H9 (cell line): Measurements from ENCODE around the gene FOXN4. TPM values are rescaled to one million over a fixed set of nuclear protein-coding genes. Genes with fewer than 3 reads are reported as not detected.

Source experiments
- DNase-seq: peaks from one replicate; pipeline ENCODE4 v3.0.0-alpha.2; 2017
- H2AFZ ChIP-seq: one replicate; pipeline ENCODE4 v1.6.1; 2013; ENCODE audit warnings: mild to moderate bottlenecking, low read length, control low read depth, moderate library complexity
- H2AK5ac ChIP-seq: 2 replicates; pipeline ENCODE4 v1.6.1; 2013; ENCODE audit warnings: low read length, control low read depth, mixed read lengths; ENCODE audit not compliant: insufficient read length
- H2BK120ac ChIP-seq: one replicate; pipeline ENCODE4 v1.6.1; 2013; ENCODE audit warnings: low read depth, mild to moderate bottlenecking, low read length, control low read depth, inconsistent platforms; ENCODE audit not compliant: poor library complexity, severe bottlenecking
- H2BK12ac ChIP-seq: 2 replicates; pipeline ENCODE4 v1.6.1; 2013; ENCODE audit warnings: low read length, control low read depth, mixed read lengths, low read depth; ENCODE audit not compliant: insufficient read length
- H2BK15ac ChIP-seq: 2 replicates; pipeline ENCODE4 v1.6.1; 2013; ENCODE audit warnings: low read depth, low read length, control low read depth
- H2BK20ac ChIP-seq: one replicate; pipeline ENCODE4 v1.6.1; 2013; ENCODE audit warnings: low read depth, mild to moderate bottlenecking, low read length, control low read depth, inconsistent platforms; ENCODE audit not compliant: poor library complexity, severe bottlenecking
- H2BK5ac ChIP-seq: 2 replicates; pipeline ENCODE4 v1.6.1; 2013; ENCODE audit warnings: low read length, control low read depth, mixed read lengths; ENCODE audit not compliant: insufficient read length
- H3K14ac ChIP-seq: 2 replicates; pipeline ENCODE4 v1.6.1; 2013; ENCODE audit warnings: low read length, control low read depth; ENCODE audit not compliant: insufficient read depth
- H3K18ac ChIP-seq: 2 replicates; pipeline ENCODE4 v1.6.1; 2013; ENCODE audit warnings: low read depth, mild to moderate bottlenecking, mixed read lengths, low read length, control low read depth; ENCODE audit not compliant: insufficient read length
- H3K23ac ChIP-seq: 2 replicates; pipeline ENCODE4 v1.6.1; 2013; ENCODE audit warnings: low read length, control low read depth, mixed read lengths, low read depth; ENCODE audit not compliant: insufficient read length
- H3K23me2 ChIP-seq: 2 replicates; pipeline ENCODE4 v1.6.1; 2013; ENCODE audit warnings: low read depth, mild to moderate bottlenecking, mixed read lengths, low read length, control low read depth; ENCODE audit not compliant: insufficient read length, poor library complexity, severe bottlenecking
- H3K27ac ChIP-seq: 2 replicates; pipeline ENCODE4 v1.5.1; 2013; ENCODE audit warnings: low read length, control low read depth, mixed read lengths, low read depth; ENCODE audit not compliant: insufficient read length
- H3K27me3 ChIP-seq: 2 replicates; pipeline ENCODE4 v1.6.1; 2013; ENCODE audit warnings: low read length, control low read depth, inconsistent platforms; ENCODE audit not compliant: insufficient read depth
- H3K4ac ChIP-seq: 2 replicates; pipeline ENCODE4 v1.6.1; 2013; ENCODE audit warnings: low read depth, mild to moderate bottlenecking, control low read depth, inconsistent platforms, low read length, moderate library complexity
- H3K4me1 ChIP-seq: 2 replicates; pipeline ENCODE4 v1.6.1; 2013; ENCODE audit warnings: low read length, control low read depth, inconsistent platforms; ENCODE audit not compliant: insufficient read depth
- H3K4me2 ChIP-seq: 2 replicates; pipeline ENCODE4 v1.6.1; 2013; ENCODE audit warnings: low read length, control low read depth, mixed read lengths; ENCODE audit not compliant: insufficient read length, insufficient read depth
- H3K56ac ChIP-seq: 2 replicates; pipeline ENCODE4 v1.6.1; 2013; ENCODE audit warnings: low read depth, mild to moderate bottlenecking, mixed read lengths, low read length, control low read depth; ENCODE audit not compliant: insufficient read length
- H3K79me1 ChIP-seq: 2 replicates; pipeline ENCODE4 v1.6.1; 2013; ENCODE audit warnings: low read depth, mild to moderate bottlenecking, moderate library complexity, low read length, control low read depth, inconsistent platforms; ENCODE audit not compliant: insufficient read depth, poor library complexity, severe bottlenecking
- H3K79me2 ChIP-seq: 2 replicates; pipeline ENCODE4 v1.6.1; 2013; ENCODE audit warnings: low read length, control low read depth, inconsistent platforms; ENCODE audit not compliant: insufficient read depth
- H3K9ac ChIP-seq: 2 replicates; pipeline ENCODE4 v1.6.1; 2013; ENCODE audit warnings: low read length, control low read depth, mixed read lengths; ENCODE audit not compliant: insufficient read length; ENCODE audit errors: extremely low read depth
- H3K9me3 ChIP-seq: one replicate; pipeline ENCODE4 v1.6.1; 2013; ENCODE audit warnings: low read depth, low read length, inconsistent platforms; ENCODE audit not compliant: control insufficient read depth
- H3T11ph ChIP-seq: one replicate; pipeline ENCODE4 v1.6.1; 2013; ENCODE audit warnings: mild to moderate bottlenecking, low read length, control low read depth, inconsistent platforms
- H4K20me1 ChIP-seq: one replicate; pipeline ENCODE4 v1.6.1; 2013; ENCODE audit not compliant: control insufficient read depth, insufficient read length, insufficient read depth
- H4K5ac ChIP-seq: 2 replicates; pipeline ENCODE4 v1.6.1; 2013; ENCODE audit warnings: low read depth, mild to moderate bottlenecking, mixed read lengths, low read length, control low read depth; ENCODE audit not compliant: insufficient read length
- H4K8ac ChIP-seq: replicated peaks from 2 replicates; pipeline ENCODE4 v1.6.1; 2013; ENCODE audit warnings: low read length, control low read depth, mixed read lengths, low read depth; ENCODE audit not compliant: insufficient read length
- H4K91ac ChIP-seq: 2 replicates; pipeline ENCODE4 v1.6.1; 2013; ENCODE audit warnings: low read depth, mild to moderate bottlenecking, moderate library complexity, mixed read lengths, low read length, control low read depth; ENCODE audit not compliant: insufficient read length
- H3K27ac Mint-ChIP-seq, 3 experiments: 2 replicates in 2 of 3; 3 replicates in 1 of 3; pipeline ENCODE4 v1.8.0; 2020 to 2021; ENCODE audit warnings: mixed read lengths in 3 of 3, mild to moderate bottlenecking in 1 of 3, moderate library complexity in 1 of 3
- H3K27me3 Mint-ChIP-seq: 2 replicates; pipeline ENCODE4 v1.8.0; 2021; ENCODE audit warnings: low read depth, mild to moderate bottlenecking, moderate library complexity, mixed read lengths
- H3K36me3 Mint-ChIP-seq, 3 experiments: 2 replicates in 2 of 3; 3 replicates in 1 of 3; pipeline ENCODE4 v1.8.0; 2020 to 2021; ENCODE audit warnings: low read depth in 3 of 3, mixed read lengths in 3 of 3; ENCODE audit not compliant: insufficient read depth in 1 of 3
- H3K4me1 Mint-ChIP-seq, 2 experiments: 2 replicates each; pipeline ENCODE4 v1.8.0; 2020; ENCODE audit warnings: mixed read lengths in 2 of 2
- H3K4me3 Mint-ChIP-seq, 2 experiments: 2 replicates in 1 of 2; 3 replicates in 1 of 2; pipeline ENCODE4 v1.8.0; 2020 to 2021; ENCODE audit warnings: mild to moderate bottlenecking in 2 of 2, mixed read lengths in 2 of 2, moderate library complexity in 1 of 2
- H3K9me3 Mint-ChIP-seq, 2 experiments: 2 replicates in 1 of 2; 3 replicates in 1 of 2; pipeline ENCODE4 v1.8.0; 2020; ENCODE audit warnings: mild to moderate bottlenecking in 2 of 2, mixed read lengths in 2 of 2, moderate library complexity in 1 of 2
- WGBS: extraction: QIAGEN DNeasy Blood & Tissue Kit; methylation state at CpG from one replicate; pipeline ENCODE4 v1.1.7; 2013; ENCODE audit warnings: missing lambda C conversion rate, low lambda C conversion rate, mixed read lengths; ENCODE audit not compliant: insufficient read length; ENCODE audit errors: extremely low coverage; 5-methylcytosine and 5-hydroxymethylcytosine counted together
- total RNA-seq: library from RNA; stranded (reverse); gene quantifications from 2 replicates; pipeline ENCODE4 v1.2.1, GENCODE V29; 2021
- TF ChIP-seq, protein P1 (sequence below): fragments of 200-600 bp; sonication (generic); conservative IDR thresholded peaks from 3 replicates; pipeline ENCODE4 v1.8.0; 2021; ENCODE audit warnings: antibody characterized with exemption, mild to moderate bottlenecking

The FOXN4 gene
- total RNA-seq, 1 experiment from 2014 or later: 0.39 TPM

DNA sequence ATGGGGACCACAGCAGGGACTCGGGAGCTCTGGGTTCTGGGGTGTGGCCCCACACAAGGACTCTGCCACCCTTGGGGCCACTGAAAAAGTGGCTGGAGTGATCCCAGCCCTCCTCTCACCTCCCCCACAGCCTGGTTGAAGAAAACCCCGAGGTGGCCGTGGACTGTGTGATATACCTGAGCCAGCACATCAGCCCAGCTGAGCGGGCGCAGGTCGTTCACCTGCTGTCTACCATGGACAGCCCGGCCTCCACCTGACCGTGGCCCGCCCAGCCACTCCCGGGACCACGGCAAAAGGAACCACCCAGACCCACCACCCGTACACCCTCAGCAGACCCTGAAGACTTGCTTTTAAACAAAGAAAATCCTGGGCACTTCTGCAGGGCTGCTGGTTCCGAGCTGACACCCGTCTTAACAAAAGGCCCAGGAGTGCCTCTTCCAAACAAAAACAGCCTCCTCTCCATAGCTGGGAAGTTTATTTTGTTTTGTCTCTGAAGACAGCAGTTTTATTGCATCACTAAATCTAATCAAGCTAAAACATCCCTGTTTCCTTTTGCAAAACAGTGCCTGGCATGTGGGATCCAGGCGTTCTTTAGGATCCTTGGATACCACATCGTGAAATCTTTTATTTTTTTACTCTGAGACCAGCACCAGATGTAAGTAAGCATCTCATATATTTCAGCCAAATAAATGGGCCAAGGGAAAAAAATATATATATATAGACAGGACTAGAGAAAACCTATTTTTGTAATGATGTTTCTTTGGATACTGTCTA lies 42.8 kb downstream of the FOXN4 start:
- Mint-ChIP-seq H3K4me1 (peaks cover under 1 to 11% of the 10 kb centered on the region in 2 experiments), H3K36me3 (peaks cover 0 to 13% (median 7%) of the 10 kb centered on the region in 3 experiments; a peak in 4 of 7 replicates), H3K27ac (no peak overlapping the region), H3K27me3 (no peaks in the 10 kb centered on the region; the same call in none of the 2 replicates), H3K4me3 (no peak overlapping the region), H3K9me3 (peaks cover 4 to 6% of the 10 kb centered on the region in 2 experiments; a peak in 4 of 5 replicates)
- Histone ChIP-seq H2BK5ac (no peak overlapping the region), H3K14ac (no peak overlapping the region), H4K20me1 (no peaks in the 10 kb centered on the region), H3K18ac (no peak overlapping the region), H3K9me3 (no peaks in the 10 kb centered on the region), H2BK120ac (no peak overlapping the region), H2BK15ac (no peak overlapping the region), H3K27me3 (no peaks in the 10 kb centered on the region), H3K4ac (no peak overlapping the region), H3K23ac (no peak overlapping the region), H3K9ac (no peak overlapping the region), H3K56ac (no peak overlapping the region), H2AFZ (no peak overlapping the region), H3K79me2 (no peaks in the 10 kb centered on the region), H2AK5ac (no peak overlapping the region), H3T11ph (no peak overlapping the region), H2BK12ac (no peak overlapping the region), H3K27ac (no peak overlapping the region), H4K91ac (no peak overlapping the region), H3K79me1 (no peaks in the 10 kb centered on the region), H4K8ac (no peak overlapping the region), H3K4me2 (no peak overlapping the region), H3K4me1 (no peaks in the 10 kb centered on the region), H2BK20ac (no peak overlapping the region), H4K5ac (no peak overlapping the region), H3K23me2 (peaks cover 3% of the 10 kb centered on the region)
- TF ChIP-seq, protein P1, sequence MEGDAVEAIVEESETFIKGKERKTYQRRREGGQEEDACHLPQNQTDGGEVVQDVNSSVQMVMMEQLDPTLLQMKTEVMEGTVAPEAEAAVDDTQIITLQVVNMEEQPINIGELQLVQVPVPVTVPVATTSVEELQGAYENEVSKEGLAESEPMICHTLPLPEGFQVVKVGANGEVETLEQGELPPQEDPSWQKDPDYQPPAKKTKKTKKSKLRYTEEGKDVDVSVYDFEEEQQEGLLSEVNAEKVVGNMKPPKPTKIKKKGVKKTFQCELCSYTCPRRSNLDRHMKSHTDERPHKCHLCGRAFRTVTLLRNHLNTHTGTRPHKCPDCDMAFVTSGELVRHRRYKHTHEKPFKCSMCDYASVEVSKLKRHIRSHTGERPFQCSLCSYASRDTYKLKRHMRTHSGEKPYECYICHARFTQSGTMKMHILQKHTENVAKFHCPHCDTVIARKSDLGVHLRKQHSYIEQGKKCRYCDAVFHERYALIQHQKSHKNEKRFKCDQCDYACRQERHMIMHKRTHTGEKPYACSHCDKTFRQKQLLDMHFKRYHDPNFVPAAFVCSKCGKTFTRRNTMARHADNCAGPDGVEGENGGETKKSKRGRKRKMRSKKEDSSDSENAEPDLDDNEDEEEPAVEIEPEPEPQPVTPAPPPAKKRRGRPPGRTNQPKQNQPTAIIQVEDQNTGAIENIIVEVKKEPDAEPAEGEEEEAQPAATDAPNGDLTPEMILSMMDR: no peak
- no CpG with 5 or more reads among the region's 16 CpGs for WGBS
- DNase-seq: no peak
